ENCODE results near the gene AUTS2. TPM values are rescaled to one million over a fixed set of nuclear protein-coding genes. Genes with fewer than 3 reads are reported as not detected.

Gene AUTS2
- total and polyA plus RNA-seq, 9 of the 15 experiments (the other 6 are each of a cell fraction or from before 2014, with no cell fraction given): 0.58 TPM; not detected in 8

- H3K4me2 ChIP-seq (ENCODE audit: insufficient read depth, low read length): no peak overlapping the region
- FAIRE-seq (no peak), DNase-seq (ENCODE audit: extremely low read depth in 1 of 4, low spot score in 3 of 4) (no peak), ATAC-seq (no peak)
- TF ChIP-seq PCBP2 (IDR thresholded peaks at IDR 0.05; ENCODE audit: low read depth, low read length, poor library complexity, severe bottlenecking) (no peak), FOXA1 (IDR thresholded peaks at IDR 0.05; ENCODE audit: borderline replicate concordance) (no peak), ZNF143 (CRISPR knock-in tag; IDR thresholded peaks at IDR 0.05) (no peak), PTTG1 (tag; IDR thresholded peaks at IDR 0.05; ENCODE audit: low read depth) (no peak), ZSCAN32 (CRISPR knock-in tag; IDR thresholded peaks at IDR 0.05) (no peak), CHD2 (IDR thresholded peaks at IDR 0.05; ENCODE audit: low read depth, low read length) (no peak), LEF1 (IDR thresholded peaks at IDR 0.05) (no peak), CEBPB (tag; IDR thresholded peaks at IDR 0.05) (no peak), TBP (optimal IDR thresholded peaks at IDR 0.05; ENCODE audit: low read depth, low read length) (no peak), TCF7 (IDR thresholded peaks at IDR 0.05; ENCODE audit: borderline replicate concordance) (no peak), ELF4 (CRISPR knock-in tag; IDR thresholded peaks at IDR 0.05) (no peak), SMAD3 (CRISPR knock-in tag; conservative IDR thresholded peaks at IDR 0.05) (no peak), NRF1 (conservative IDR thresholded peaks at IDR 0.05 in 1 of 2, IDR thresholded peaks at IDR 0.05 in 1 of 2) (no peak), TGIF2 (CRISPR knock-in tag; IDR thresholded peaks at IDR 0.05) (no peak), HDAC6 (IDR thresholded peaks at IDR 0.05; ENCODE audit: low read depth, low read length) (no peak), ZNF217 (CRISPR knock-in tag; IDR thresholded peaks at IDR 0.05) (no peak), STAT6 (CRISPR knock-in tag; IDR thresholded peaks at IDR 0.05) (no peak), YBX1 (IDR thresholded peaks at IDR 0.05) (no peak), RNF219 (CRISPR knock-in tag; IDR thresholded peaks at IDR 0.05) (no peak), ZNF24 (IDR thresholded peaks at IDR 0.05) (no peak)
- H3K9ac ChIP-seq (ENCODE audit: insufficient read depth in 1 of 2, low read depth in 2 of 2, low read length in 2 of 2): no peak overlapping the region
- H3K9me1 ChIP-seq (ENCODE audit: control insufficient read depth, insufficient read depth, low read length): no peaks in the 10 kb centered on the region
- no peak overlapping the region for H3K27ac ChIP-seq (ENCODE audit: extremely low read depth, low read depth, low read length)
- in situ Hi-C loops (cut with MboI): no loop called here
- H3K4me1 ChIP-seq (replicated peaks in 1 of 2; ENCODE audit: control insufficient read depth in 2 of 2, insufficient read depth in 2 of 2, low read length in 2 of 2): peaks cover 0 to 17% of the 10 kb centered on the region in 2 experiments; a peak in 2 of 5 replicates
- H2AFZ ChIP-seq (ENCODE audit: low read depth, low read length): no peak overlapping the region
- ChIA-PET CTCF (ENCODE audit: low intra/inter-chr PET ratio) (no interaction called here), POLR2A (no interaction called here)
- no peaks in the 10 kb centered on the region; the same call in 1 of the 2 replicates for H4K20me1 ChIP-seq (replicated peaks; ENCODE audit: control insufficient read depth, insufficient read depth, low read length)
- no peaks in the 10 kb centered on the region for H3K9me3 ChIP-seq (replicated peaks; ENCODE audit: control insufficient read depth, insufficient read depth, low read depth, low read length)
- no TSS peak for BruUV-seq (replicated peaks)
- H3K4me3 ChIP-seq: no peak overlapping the region
- intact Hi-C loops (cut with micrococcal nuclease): no loop called here
- WGBS (ENCODE audit: insufficient coverage, low coverage, missing lambda C conversion rate): 1% methylated on average over 21 of the region's 43 CpGs
- no peaks in the 10 kb centered on the region for H3K79me2 ChIP-seq (ENCODE audit: control insufficient read depth, insufficient read depth, low read length)
- peaks cover 60 to 62% of the 10 kb centered on the region in 2 experiments for H3K27me3 ChIP-seq (ENCODE audit: control insufficient read depth in 2 of 2, insufficient read depth in 2 of 2, low read length in 2 of 2)
- H3K36me3 ChIP-seq (ENCODE audit: control insufficient read depth, insufficient read depth, low read length): no peaks in the 10 kb centered on the region
Measured at GRCh38 chr7:70789481-70790214, 1191.4 kb downstream of the AUTS2 start.
